Dermis microvascular lymphatic vessel endothelial cell (primary cell): Measurements from ENCODE around the gene UXT. TPM values are rescaled to one million over a fixed set of nuclear protein-coding genes. Genes with fewer than 3 reads are reported as not detected.
A peak's percentile ranks its signal among the peaks of the same experiment; 100 is the strongest.

Source experiments
- DNase-seq, 2 donors: peaks; one replicate each; pipeline versions ENCODE4 v3.0.0 to v3.0.0-alpha.2; 2010; ENCODE audit warnings: low read depth in 2 of 2
- total RNA-seq: library from RNA; depleted of rRNA; stranded (reverse); fragments of >200 nt; gene quantifications from 2 replicates; pipeline ENCODE4 v1.2.1, GENCODE V29; 2014

The UXT gene
- total RNA-seq, 1 donor from 2014 or later = 124 TPM

- no peak for DNase-seq
These were observed 9.2 kb downstream of the UXT start for GRCh38 chrX:47649781-47650163.

DNA sequence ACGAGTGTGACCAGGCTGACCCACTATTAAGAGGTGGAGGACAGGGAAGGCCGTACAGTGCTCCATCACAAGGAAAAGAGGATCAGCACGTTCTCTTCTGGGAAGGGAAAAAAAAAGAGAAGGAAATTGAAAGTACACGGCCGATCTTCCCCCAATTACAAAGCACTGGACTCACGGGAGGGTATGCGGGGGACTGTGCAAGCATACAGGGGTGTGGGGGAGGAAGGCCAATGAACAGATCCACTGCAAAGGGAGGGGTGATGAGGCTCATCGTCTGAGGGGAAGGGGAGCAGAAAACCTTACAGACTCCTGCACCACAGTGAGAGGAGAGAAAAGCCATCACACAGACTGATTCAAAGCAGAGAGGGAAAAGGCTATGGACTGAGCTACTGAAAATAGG is 9.7 kb downstream of the UXT start:
- DNase-seq = no peak

- no peak for DNase-seq
These were observed 10.6 kb downstream of the UXT start for GRCh38 chrX:47648376-47648775.

- DNase-seq = no peak
These were observed 12.3 kb downstream of the UXT start for GRCh38 chrX:47646636-47647035.

- no peak for DNase-seq
These were observed 13.4 kb downstream of the UXT start for GRCh38 chrX:47645530-47645929.

DNA sequence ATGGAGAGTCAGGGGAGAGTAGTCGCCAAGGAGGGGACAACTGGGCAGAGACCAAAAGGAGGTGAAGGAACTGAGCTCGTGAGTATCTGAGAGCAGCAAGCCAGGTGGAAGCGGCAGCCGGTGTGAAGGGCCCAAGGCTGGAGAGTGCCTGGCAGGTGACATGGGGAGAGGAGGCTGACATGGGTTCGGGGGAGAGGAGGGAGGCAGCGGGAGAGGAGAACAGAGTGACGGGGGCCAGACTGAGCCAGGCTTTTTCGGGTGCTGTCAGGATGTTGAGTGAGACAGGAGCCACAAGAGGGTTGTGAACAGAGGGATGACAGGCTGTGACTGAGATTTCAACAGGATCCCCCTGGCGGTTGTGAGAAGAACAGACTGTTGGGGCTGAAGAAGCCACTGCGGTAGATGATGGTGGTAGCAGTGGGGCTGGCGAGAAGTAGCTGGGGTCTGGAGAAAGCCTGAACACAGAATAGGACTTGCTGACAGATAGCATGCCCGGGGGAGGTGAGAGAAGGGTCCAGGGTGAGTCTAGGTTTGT is 14.4 kb downstream of the UXT start:
- peak; percentile 17 to 20 for DNase-seq

DNA sequence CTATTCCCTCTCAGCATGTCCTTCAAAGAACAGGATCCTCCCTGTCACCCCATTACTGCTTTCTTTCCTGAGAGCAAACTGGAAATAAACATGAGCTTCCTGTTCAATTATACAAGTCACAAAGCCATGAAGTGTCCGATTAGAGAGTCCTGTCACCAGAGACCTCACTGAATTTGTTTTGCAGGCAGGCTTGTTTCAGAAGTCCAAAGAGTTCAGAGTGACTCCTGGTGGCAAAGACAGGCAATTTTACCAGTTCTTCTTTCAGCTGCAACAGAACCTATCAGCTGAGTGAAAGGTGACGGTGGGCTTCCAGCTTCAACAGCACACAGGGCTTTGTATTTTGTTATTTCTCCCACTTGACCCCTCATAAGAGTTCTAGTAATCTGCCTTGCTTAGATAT is 15.1 kb downstream of the UXT start:
- peak; percentile 47 to 48 for DNase-seq

- no peak for DNase-seq
These were observed 20.2 kb downstream of the UXT start for GRCh38 chrX:47638816-47639215.

GRCh38 chrX:47637546-47638195 is 21.3 kb downstream of the UXT start:
- peak; percentile 44 to 85 for DNase-seq

- no peak for DNase-seq
These were observed 24.0 kb downstream of the UXT start for GRCh38 chrX:47634871-47635575.

DNA sequence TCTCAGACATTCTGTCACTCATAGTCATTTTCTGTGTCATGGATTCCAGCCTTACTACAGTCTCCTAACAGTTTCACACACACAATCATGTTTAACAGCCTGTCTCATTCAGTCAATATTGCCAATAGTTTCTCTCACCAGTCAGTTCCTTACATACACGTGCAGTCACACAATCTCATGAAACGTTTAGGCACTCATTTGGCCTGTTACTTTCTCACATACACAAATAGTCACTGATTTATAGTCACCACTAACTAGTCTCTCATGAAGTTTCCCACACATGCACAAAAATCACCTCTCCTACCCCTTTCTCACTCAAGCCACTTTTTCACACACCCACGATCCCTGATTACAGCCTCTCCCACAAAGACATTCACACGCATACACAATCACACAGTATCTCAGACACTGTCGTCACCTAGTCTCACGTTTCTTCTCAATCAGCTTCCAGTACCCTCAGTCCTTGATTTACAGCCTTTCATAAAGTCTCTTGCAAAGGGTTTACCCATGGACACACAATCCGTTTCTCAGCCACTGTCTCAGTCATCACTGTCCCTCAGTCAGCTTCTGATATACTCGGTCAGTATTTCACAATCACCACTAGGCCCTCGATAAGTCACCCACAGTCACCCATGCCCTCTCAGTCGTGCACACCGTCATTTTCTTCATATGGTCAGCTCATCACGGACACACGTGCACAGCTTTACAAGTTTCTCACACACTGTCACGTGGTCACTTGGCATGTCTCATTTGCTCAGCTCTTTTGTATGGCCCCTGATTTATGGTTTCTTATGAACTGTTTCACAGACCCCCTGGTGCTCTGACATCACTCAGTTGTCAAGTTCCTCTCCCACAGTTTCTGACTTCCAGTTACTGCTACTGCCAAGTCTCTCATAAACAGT is 25.0 kb downstream of the UXT start:
- DNase-seq = no peak

GRCh38 chrX:47632666-47633065 is 26.3 kb downstream of the UXT start:
- no peak for DNase-seq

DNA sequence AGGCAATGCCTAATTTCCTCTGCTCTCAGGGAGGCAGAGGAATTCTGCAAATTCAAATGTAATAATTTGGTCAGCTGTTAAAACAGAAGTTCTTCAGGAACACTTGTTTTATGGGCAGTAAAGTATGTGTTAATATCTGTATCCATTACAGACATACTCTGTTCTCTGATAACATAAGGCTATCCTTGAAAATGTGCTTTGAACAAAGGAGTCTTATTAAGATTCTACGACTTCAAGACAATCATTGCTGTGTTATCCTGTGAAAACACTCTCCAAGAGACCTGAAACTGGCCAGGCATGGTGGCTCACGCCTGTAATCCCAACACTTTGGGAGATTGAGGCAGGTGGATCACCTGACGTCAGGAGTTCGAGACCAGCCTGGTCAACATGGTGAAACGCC is 27.3 kb downstream of the UXT start:
- no peak for DNase-seq

DNA sequence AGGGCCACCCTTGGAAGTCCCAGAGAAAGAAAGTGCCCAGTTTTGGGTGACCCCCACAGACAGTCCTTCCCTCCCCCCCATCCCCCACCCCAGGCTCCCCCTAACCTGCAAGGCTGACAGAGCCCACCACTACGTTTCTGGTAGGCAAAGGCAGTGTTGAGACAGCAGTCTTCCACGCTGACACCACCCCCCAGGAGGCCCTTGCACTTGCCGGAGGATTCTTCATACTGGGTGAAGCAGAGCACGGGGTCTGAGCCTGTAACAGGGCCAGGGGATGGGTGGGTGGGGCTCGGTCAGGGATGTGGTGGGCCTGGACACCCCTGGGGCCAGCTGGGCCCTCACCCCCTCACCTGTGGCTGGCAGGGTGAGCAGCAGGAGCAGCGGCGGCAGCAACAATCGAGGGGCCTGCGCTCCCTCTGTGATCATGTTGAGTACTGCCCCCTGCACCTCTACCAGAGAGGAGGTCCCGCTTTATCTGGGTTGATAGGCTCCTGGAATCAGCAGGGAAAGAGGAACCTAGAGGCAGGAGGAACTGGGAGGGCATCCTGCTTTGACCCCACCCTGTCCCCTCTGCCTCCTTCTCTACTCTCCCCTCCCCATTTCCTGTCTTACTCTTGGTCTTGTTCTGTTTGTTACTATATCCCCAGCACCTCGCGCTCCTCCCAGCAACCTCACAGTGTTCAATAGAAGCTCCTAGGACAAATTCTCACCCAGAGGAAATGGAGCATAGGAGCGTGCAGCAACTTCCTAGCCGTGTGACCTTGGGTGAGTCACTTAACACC is 29.4 kb downstream of the UXT start, which contains the start of gene CFP:
Gene CFP, minus strand, starts transcription at position 512 of the 782 bp plus-strand sequence. Its CDS starts 86 bp downstream, at position 426.
- DNase-seq = no peak

GRCh38 chrX:47628982-47629381 is 30.0 kb downstream of the UXT start:
- peak in 1 of 2 donors; percentile 12 for DNase-seq

DNA sequence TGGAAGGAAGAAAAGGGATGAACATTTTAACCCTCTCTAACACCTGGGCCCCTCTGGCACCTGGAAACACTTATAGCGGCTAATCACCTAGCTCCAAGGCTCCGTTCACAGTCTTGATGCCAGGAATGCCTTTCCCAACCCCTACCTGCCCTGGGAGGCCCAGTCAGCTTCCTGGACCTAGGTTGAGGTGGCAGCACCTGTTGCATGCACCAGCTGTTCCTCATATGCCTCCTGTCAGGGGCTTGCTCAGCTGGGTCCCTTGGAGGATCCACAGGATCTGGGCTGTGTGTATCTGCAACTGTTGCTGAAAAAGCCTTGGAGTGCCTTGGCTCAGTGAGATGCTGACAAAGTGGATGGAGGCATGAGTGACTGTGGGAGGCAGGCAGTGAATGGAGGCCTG is 33.6 kb downstream of the UXT start:
- DNase-seq = no peak

DNA sequence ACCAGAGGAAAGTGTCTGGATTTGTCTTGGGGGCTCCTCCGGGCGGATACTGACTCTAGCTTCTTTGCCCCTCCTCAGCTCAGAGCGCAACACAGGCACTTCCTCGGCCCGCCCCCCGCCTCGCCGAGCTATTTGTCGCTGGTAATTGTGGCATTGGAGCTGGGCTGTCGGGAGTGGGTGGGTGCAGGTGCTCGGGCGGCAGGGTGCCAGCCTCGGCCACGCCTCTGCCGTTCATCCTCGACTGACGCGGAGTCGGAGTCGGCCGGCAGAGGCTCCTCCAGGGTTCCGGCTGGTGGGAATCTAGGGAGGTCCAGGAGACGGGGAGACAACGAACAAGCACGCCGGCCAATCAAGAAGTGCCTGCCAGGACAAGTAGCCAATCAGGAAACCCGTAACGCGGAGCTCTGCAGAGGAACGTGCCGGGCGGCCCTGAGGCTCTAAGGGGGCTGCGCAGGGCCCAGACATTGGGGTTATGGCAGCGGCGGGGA is 35.4 kb downstream of the UXT start:
- DNase-seq = peak; percentile 28 to 76

- DNase-seq = no peak
These were observed 37.1 kb downstream of the UXT start for GRCh38 chrX:47621851-47622250.

DNA sequence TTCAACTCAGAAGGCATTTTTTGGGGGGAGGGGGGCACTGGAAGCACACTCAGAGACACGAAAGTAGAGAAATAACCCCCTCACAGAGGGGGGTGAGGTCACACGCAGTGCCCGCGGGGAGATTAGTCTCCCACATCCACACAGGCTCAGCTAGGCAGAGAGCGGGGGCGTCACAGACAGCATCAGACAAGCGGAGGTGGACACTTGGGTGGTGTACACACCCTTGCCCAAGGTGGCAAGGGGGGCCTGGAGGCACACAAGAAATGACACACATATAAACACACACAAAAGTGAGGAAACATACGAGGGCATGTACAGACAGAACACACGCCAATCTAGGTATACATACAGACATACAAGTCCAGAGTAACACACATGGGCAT is 38.7 kb downstream of the UXT start:
- no peak for DNase-seq

DNA sequence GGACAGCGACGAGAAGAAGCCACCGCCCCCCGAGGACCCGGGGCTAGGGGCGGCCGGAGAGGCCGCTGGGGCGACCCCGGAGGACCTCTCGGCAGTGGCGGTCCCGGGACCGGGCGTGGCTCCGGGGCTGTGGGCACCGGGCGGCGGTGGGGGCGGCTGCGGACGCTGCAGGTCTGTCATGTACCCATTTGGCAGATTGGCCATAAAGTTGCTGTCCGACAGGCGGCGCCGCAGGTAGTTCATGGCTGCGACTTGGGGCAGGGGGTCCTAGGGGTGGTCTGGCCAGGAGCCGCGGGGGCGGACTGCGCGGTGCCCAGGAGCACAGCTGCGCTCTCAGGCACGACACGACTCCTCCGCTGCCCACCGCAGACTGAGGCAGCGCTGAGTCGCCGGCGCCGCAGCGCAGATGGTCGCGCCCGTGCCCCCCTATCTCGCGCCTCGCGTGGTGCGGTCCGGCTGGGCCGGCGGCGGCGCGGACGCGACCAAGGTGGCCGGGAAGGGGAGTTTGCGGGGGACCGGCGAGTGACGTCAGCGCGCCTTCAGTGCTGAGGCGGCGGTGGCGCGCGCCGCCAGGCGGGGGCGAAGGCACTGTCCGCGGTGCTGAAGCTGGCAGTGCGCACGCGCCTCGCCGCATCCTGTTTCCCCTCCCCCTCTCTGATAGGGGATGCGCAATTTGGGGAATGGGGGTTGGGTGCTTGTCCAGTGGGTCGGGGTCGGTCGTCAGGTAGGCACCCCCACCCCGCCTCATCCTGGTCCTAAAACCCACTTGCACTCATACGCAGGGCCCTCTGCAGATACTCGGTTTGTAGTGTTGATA is 39.3 kb downstream of the UXT start, which contains the start of gene SYN1:
Gene SYN1, minus strand, starts transcription at position 372 of the 817 bp plus-strand sequence. Its CDS starts 129 bp downstream, at position 243.
- DNase-seq = peak; percentile 57 to 80
